GM18507 (cell line): ENCODE data around the gene IL17C.
A peak's percentile ranks its signal among the peaks of the same experiment; 100 is the strongest.

Experiments used
- DNase-seq: peaks from one replicate; pipeline ENCODE4 v3.0.0; 2011; ENCODE audit warnings: low read depth; ENCODE audit not compliant: insufficient read length; ENCODE audit errors: extremely low spot score
- FAIRE-seq: peaks from 2 replicates; lab custom pipeline; 2011; peaks lifted over from hg19 to GRCh38; lab: Jason Lieb, UNC

The IL17C gene, protein sequence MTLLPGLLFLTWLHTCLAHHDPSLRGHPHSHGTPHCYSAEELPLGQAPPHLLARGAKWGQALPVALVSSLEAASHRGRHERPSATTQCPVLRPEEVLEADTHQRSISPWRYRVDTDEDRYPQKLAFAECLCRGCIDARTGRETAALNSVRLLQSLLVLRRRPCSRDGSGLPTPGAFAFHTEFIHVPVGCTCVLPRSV

DNA sequence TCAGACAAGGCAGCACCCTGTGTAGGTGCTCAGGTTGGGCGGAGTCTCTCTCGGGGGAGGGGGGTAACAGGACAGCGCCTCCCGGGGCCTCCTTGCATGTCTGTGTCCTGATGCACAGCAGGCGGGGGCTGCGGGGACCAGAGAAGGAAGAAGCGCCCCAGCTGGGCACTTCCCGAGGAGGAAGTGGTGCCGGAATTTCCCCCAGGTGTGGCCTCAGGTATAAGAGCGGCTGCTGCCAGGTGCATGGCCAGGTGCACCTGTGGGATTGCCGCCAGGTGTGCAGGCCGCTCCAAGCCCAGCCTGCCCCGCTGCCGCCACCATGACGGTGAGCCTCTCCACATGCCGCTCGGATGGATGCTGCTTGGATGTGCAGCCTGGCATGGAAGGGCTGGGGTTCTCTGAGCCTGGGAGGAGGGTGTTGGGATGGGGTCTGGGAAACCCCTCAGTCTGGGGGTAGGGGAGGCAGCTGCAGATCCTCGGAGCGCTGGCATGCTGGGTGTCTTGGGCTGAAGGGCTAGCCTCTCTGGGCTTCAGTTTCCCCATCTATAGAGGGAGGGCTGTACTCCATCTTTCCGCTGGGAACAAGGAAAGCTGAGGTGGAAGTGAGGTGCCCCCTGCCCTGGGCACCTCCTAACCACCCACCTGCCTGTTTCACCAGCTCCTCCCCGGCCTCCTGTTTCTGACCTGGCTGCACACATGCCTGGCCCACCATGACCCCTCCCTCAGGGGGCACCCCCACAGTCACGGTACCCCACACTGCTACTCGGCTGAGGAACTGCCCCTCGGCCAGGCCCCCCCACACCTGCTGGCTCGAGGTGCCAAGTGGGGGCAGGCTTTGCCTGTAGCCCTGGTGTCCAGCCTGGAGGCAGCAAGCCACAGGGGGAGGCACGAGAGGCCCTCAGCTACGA lies at the start of gene IL17C:
TSS of gene IL17C (plus strand) at position 250 of the 908 bp plus-strand sequence. CDS start at position 320, 70 bp downstream.
- DNase-seq, result no peak
- no peak for FAIRE-seq

DNA sequence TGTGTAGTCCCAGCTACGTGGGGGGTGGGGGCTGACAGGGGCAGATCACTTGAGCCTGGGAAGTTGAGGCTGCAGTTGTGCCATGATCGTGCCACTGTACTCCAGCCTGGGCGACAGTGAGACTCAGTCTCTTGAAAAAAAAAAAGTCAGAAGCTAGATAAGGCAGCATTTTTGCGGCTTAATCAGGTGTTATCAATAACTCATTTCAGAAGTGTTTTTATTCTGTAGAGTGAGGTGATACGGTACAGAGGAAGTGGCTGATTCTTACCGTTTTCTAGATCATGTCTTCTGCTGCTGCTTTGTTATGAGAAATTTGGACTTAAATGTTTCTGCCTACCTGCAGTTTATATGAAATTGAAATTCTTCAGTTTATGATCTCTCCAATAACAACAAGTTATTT lies 49.6 kb upstream of the IL17C start:
- FAIRE-seq (no peak), DNase-seq (no peak)

DNA sequence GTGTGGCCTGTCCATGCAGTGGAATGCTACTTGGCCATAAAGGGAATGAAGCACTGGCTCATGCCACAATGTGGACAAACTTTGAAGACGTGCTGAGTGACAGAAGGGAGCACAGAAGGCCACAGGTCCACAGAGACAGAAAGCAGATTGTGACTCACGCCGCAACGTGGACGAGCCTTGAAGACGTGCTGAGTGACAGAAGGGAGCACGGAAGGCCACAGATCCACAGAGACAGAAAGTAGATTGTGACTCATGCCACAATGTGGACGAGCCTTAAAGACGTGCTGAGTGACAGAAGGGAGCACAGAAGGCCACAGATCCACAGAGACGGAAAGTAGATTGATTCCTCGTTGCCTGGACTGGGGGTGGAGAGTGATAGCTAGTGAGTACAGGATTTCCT lies 48.9 kb upstream of the IL17C start:
- DNase-seq (no peak), FAIRE-seq (no peak)

DNA sequence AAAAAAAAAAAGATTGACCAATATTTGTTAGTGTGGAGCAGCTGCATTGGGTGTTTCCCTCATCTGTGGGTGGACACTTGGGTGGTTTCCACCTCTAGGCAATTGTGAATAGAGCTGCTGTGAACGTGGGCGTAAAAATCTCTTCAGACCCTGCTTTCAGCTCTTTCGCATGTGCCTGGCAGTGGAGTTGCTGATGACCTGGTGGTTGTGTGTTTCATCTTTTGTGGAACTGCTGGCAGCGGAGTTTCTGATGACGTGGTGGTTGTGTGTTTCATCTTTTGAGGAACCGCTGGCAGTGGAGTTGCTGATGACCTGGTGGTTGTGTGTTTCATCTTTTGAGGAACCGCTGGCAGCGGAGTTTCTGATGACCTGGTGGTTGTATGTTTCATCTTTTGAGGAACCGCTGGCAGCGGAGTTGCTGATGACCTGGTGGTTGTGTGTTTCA lies 46.8 kb upstream of the IL17C start:
- peak; percentile 54 for FAIRE-seq

DNA sequence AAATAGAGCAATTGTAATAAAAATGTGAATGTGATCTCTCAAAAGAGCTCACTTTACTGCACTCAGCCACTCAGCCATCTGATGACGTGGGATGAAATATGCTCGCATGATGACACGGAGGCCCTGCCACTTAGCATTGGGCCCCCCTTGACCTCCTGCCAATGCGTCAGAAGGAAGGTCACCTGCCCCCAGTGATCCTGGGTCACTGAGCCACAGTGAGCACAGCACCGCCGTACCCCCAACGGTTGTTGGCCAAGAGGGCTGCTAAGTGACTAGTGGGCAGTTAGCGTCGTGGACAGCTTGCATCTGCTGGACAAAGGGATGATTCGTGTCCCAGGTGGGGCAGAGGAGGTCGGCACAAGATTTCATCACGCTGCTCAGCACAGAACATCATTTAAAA lies 45.3 kb upstream of the IL17C start:
- DNase-seq (no peak), FAIRE-seq (no peak)

More for the DNA sequence above, 46.8 kb upstream of the IL17C start:
- DNase-seq, result no peak

DNA sequence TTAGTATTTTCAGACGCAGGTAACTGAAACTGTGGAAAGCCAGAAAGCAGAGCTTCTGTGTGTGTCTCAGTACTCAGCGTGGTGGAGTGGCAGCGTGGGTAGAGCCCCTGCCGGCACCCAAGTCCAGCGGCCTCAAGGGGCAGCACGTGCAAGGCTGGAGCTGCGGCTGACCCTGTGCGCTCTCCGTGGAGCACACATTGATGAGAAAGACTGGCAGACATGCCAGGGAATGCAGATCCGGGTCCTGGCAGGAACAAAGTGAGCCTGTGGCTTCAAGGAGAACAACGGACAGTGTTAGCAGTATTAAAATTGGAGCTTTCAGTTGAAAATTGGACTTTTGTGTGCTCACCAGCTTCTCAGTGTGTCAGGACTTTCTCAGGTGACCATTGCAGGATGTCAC lies 44.9 kb upstream of the IL17C start:
- no peak for DNase-seq
- FAIRE-seq, result no peak

DNA sequence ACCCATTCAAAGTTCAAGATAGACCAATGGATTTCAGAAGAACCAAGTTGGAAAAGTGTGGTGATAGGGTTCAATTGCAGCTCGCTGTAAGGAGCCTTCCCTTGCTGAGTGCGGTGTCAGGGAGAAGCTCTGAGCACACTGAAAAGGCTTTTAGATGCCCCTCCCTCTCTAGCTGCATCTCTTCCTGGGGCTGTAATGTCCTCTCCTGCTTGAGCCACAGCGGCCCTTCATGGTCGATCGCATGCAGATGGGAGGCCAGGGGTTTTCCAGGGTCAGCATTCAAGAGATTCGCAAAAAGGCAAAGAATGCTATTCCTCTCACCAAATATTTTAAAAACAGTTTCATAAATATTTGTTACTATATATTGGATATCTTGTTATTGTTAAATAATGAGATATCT lies 44.5 kb upstream of the IL17C start:
- no peak for DNase-seq
- FAIRE-seq, result no peak

DNA sequence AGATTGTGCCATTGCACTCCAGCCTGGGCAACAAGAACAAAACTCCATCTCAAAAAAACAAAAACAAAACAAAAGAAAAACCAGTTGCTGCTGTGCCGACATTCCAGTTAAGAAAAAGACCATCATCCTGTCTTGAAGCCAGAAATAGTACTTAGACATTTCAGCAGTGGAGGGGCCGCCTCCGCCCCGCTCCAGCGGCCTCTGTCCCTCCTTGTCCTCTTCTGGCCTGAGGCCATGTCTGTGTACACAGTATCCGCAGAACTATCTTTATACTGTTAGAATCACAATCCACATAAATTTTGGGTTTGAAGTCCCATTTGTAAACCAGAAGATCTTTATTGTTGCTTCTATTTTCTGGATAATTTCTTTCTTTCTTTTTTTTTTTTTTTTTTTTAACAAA lies 43.3 kb upstream of the IL17C start:
- FAIRE-seq (no peak), DNase-seq (no peak)

DNA sequence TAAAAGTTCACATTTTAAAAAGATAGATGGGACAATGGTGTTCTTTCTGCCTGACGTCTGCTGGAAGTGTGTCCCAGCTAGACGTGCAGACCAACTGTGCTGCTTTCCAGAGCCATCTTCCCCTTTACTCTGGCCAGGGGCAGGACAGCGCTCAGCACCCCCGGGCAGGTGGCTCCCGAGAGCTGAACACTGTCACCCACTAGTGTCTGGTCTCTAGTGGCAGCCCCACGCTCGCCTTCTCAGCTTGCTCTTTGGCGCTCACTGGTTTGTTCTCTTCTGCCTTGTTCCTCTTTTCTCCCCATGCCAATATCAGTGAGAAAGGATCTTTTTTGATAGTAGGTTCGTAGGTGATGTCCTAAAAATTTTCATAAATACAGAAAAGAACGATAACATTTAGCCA lies 42.5 kb upstream of the IL17C start:
- FAIRE-seq (no peak), DNase-seq (no peak)

DNA sequence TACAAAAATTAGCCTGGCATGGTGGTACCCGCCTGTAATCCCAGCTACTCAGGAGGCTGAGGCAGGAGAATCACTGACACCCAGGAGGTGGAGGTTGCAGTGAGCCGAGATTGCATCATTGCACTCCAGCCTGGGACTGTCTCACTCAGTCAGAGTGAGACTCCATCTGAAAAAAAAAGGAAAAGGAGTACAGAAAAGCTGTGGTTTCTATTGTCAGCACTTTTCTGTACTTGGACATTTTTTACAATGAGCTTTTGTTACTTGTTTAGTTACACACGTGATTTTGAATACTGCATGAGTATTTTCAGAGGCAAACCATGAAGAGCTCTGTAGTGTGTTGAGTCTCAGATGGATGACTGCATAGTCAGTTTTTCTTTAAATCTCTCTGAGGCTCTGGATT lies 41.9 kb upstream of the IL17C start:
- DNase-seq (no peak), FAIRE-seq (no peak)

DNA sequence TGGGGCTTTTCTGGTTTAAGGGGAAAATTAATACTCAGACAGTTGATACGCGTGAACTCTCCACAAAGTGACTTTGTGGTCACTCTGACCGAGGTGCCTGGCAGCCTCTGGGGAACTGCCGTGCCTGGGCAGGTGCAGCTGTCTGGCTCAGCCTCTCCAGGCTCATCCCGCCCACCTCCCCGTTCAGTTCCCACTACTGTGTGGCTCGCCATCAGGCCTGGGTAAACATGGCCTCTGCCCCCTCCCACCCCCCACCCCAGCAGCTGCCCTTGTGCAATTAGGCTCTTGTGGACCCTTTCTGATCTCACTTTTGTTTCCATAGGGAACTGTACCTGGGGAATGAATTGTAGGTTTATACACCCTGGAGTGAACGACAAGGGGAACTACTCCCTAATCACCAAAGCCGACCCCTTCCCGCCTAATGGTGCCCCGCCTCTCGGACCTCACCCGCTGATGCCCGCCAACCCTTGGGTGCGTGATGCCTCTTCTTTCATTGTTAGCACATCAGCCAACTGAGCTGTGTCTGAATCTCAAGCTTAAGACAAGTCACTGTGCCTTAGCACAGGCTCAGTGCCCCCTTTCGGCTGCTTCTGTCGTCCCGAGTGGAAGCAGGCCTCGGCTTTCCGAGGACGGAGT lies 40.4 kb upstream of the IL17C start:
- no peak for FAIRE-seq
- no peak for DNase-seq

DNA sequence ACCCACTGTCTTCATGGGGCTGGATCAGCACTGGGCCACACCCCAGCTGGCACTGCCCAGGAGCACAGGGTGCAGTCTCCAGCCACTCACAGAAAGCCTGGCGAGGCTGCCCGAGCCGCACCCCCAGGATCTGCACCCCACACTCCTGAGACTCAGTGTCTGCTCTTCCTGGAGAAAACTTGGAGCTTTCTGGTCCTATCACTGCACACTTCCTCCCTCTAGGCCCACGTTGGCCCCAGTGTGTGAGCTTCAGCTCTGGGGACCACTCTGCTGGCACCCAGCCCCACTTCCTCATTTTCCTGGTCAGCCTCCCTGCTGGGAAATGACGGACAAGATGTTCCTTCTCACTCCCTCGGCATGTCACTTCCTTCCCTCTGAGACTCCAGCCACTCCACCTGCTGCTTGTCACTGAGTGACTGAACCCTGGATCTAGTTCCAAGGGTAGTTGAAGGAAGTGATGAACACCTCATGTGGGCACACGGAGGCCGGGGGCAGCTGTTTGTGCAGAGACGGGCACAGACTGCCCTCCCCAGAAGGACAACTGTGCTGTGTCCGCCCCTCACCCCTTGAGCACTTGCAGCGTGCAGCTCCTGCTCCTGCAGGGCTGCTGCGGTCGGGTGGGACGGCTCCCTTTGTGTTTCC lies 39.2 kb upstream of the IL17C start:
- FAIRE-seq, result no peak
- no peak for DNase-seq

DNA sequence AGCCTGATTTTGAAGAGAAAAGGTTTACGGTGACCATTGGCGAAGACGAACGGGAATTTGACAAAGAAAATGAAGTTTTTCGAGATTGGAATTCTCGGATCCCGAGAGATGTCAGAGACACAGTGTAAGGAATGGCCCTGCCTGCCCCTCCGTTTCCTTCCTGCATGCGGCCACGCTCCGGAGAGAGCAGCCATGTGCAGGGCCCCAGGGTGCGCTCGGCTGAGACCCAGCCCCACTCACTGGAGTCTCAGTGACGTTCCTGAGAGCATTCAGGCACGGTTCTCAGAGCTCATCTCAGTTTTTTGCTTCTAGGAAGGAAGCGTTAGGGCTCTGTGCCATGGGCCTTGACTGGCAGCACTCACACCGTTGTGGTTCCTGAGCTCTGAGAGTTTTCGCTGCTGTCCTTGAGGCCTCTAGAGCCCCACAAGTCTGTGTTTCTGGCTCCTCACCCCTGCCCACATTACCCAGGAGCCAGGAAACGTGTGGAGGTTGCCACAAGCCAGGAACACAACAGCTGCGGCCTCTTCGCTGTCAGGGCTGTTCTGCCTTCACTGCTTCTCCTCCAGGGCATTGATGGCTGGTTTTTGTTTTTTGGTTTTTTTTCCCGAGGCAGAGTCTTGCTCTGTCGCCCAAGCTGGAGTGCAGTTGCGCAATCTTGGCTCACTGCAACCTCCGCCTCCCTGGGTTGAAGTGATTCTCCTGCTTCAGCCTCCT lies 38.4 kb upstream of the IL17C start:
- no peak for FAIRE-seq
- no peak for DNase-seq

DNA sequence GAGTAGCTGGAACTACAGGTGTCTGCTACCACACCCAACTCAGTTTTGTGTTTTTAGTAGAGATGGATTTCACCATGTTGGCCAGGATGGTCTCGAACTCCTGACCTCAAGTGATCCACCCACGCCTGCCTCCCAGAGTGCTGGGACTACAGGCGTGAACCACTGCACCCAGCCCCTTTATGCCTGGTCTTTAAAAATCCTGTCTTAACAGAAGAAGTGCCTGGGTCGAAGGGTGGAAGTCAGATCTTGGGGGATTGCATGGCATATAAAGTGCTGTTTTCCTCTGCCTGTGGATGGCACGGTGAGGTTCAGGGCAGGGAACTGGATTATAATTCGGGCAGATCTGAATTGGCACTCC lies 37.9 kb upstream of the IL17C start:
- FAIRE-seq (no peak), DNase-seq (no peak)

DNA sequence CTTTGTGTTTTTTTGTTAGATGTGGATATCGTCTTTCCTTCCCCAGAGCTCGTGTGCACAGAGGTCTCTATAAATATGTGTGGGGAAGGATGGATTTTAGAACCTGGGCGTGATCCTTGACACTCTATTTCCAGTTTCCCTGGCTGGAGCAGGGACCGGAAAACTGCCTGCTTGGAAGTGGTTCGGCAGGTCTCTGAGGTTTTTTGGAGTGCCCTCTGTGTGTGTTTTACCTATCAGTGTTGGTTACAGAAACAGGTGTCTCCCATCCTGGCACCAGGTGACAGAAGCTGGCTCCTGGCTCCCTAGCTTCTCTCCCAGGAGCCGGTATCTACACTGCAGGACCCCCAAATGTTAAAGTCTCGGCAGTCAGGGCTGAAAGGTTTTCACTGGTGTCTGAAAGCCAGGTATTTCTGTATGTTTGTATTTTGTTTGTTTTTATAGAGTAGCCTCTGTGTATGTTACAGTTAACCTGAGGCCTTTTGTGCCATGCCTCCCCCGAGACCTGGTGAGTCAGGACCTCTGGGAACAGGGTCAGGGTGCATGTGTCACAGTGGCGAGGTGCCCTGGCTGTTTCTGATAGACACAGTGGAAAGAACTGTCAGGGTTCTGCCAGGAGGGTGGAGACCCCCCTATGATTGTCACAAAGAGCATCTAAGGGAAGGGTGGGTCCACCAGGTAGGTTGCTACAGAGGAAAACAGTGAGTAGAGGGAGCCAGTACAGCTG lies 36.9 kb upstream of the IL17C start:
- DNase-seq, result no peak
- no peak for FAIRE-seq

DNA sequence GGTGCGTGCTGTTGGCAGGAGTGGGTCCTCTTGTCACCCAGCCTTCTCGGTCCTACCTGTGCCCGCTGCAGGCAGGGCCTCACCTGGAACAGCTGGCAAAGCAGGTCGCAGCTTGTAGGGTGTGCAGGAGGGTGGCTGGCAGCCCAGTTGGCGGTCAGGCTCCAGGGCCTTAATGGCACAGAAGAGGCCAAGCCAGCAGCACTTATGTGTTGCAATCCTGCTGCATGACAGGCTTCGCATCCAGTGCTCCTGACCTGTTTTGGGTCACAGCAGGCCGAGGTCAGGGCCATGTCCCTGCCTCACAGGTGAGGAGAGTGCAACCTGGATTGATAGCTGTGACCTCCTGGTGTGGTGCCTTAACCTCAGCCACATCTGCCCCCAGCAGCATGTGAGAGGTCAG lies 36.3 kb upstream of the IL17C start:
- FAIRE-seq, result no peak
- DNase-seq, result no peak

DNA sequence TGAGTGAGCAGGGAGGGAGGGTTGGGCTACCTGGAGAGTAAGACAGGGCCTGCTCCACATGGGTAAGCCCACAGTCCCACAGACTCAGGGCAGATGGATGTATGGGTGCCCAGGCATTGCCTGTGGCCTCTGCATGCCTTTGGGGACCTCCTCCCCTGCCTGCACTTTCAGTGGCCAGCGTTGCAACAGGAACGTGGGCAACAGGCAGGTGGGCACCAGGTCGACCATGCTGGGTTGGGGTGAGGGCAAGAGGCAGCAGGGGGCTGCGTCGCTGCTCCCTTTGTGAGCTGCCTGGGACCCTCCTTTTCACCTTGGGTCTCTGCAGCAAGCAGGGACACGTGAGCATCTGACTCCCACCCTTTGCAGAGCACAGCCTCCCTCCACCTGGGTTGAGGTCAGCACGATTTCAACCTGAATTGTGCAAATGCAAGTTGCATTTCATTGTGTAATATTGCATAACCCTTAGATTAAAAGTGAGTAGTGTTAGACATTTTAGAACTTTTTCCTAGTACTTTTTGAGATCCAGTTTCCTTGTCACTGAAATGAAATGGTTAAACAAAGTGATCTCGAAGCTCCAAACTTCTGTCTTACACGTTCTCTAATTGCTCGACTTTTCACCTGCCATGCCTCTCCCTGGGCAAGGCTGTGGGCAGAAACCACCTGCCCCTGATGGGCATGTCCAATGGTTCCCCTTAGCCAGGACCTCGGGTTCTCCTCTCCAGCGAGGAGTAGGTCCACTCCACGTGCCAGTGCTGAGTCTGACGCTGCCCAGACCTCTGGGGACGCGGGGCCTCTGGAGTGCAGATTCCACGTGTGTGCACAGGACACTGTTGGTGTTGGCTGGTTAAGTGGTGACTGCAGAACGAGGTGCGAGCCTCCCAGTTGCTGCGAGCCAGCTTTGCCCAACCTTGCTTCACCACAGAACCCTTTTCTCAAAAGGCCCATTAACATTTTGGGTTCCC lies 32.9 kb upstream of the IL17C start:
- no peak for FAIRE-seq

More for the DNA sequence above, 32.9 kb upstream of the IL17C start:
- no peak for DNase-seq
